Lower leg skin (tissue), 3 donors: Measurements from ENCODE around the gene DSCAML1.

Experiments
- POLR2A ChIP-seq, 2 donors: fragments of 450-650 bp; IDR thresholded peaks; one replicate each; pipeline ENCODE4 v1.6.1; 2016 to 2017; ENCODE audit warnings: antibody characterized with exemption in 2 of 2, mild to moderate bottlenecking in 1 of 2, moderate library complexity in 1 of 2
- TF ChIP-seq, protein P1 (sequence below), 3 donors: fragments of 450-650 bp; IDR thresholded peaks; one replicate each; pipeline ENCODE4 v1.5.1; 2016; ENCODE audit warnings: antibody characterized with exemption in 3 of 3, mild to moderate bottlenecking in 3 of 3, moderate library complexity in 2 of 3

DNA sequence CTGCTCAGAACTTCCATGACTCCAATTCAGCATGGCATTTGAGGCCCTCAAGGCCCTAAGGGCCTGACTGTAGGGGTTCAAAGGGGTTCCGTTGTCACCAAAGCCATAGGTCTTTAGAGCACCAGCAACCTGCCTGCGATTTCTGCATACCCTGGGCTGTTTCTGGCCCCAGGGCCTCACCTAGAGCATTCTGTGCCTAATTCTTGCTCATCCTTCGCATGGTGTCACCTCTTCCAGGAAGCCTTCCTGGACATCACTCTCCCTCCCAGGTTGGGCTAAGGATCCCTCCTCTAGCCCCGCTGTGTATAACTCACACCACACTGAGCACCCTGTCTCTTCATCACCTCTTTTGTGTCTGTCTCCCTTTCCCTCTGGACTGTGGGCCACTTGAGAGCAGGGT, 275.0 kb downstream of the DSCAML1 start:
- TF ChIP-seq, protein P1, sequence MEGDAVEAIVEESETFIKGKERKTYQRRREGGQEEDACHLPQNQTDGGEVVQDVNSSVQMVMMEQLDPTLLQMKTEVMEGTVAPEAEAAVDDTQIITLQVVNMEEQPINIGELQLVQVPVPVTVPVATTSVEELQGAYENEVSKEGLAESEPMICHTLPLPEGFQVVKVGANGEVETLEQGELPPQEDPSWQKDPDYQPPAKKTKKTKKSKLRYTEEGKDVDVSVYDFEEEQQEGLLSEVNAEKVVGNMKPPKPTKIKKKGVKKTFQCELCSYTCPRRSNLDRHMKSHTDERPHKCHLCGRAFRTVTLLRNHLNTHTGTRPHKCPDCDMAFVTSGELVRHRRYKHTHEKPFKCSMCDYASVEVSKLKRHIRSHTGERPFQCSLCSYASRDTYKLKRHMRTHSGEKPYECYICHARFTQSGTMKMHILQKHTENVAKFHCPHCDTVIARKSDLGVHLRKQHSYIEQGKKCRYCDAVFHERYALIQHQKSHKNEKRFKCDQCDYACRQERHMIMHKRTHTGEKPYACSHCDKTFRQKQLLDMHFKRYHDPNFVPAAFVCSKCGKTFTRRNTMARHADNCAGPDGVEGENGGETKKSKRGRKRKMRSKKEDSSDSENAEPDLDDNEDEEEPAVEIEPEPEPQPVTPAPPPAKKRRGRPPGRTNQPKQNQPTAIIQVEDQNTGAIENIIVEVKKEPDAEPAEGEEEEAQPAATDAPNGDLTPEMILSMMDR (IDR thresholded peaks at IDR 0.05): no peak
- TF ChIP-seq POLR2A (IDR thresholded peaks at IDR 0.05): no peak
